DOHH2 (cell line): ENCODE measurements around the gene TTLL7.

Experiments
- H3F3A ChIP-seq: fragments of 200-600 bp; sonication (generic), shearing (Covaris generic); 2 replicates; pipeline ENCODE4 v1.6.0; 2016; ENCODE audit warnings: antibody characterized with exemption, mild to moderate bottlenecking; ENCODE audit not compliant: control insufficient read depth, insufficient read depth
- H3K27ac ChIP-seq: fragments of 200-600 bp; sonication (generic); 2 replicates; pipeline ENCODE4 v1.5.1; 2014; ENCODE audit warnings: low read depth, mild to moderate bottlenecking, low read length, moderate library complexity
- H3K27me3 ChIP-seq: fragments of 200-600 bp; sonication (generic); 2 replicates; pipeline ENCODE4 v1.6.1; 2014; ENCODE audit warnings: mild to moderate bottlenecking, low read length, mixed read lengths; ENCODE audit not compliant: control insufficient read depth
- H3K36me3 ChIP-seq: fragments of 200-600 bp; sonication (generic); 2 replicates; pipeline ENCODE4 v1.6.1; 2014; ENCODE audit warnings: mild to moderate bottlenecking, low read length, moderate library complexity, mixed read lengths; ENCODE audit not compliant: control insufficient read depth
- H3K4me1 ChIP-seq: fragments of 200-600 bp; sonication (generic); 2 replicates; pipeline ENCODE4 v1.6.1; 2014; ENCODE audit warnings: mild to moderate bottlenecking, low read length, mixed read lengths; ENCODE audit not compliant: control insufficient read depth
- H3K4me2 ChIP-seq: fragments of 200-600 bp; sonication (generic); 2 replicates; pipeline ENCODE4 v1.6.0; 2014; ENCODE audit warnings: mild to moderate bottlenecking, low read length, moderate library complexity
- H3K4me3 ChIP-seq: fragments of 200-600 bp; sonication (generic); 2 replicates; pipeline ENCODE4 v1.5.1; 2014; ENCODE audit warnings: mild to moderate bottlenecking, low read length, mixed read lengths
- H3K79me2 ChIP-seq: fragments of 200-600 bp; sonication (generic); 2 replicates; pipeline ENCODE4 v1.6.1; 2014; ENCODE audit warnings: mild to moderate bottlenecking, low read length, mixed read lengths; ENCODE audit not compliant: control insufficient read depth
- H3K9me2 ChIP-seq: fragments of 200-600 bp; sonication (generic); replicated peaks from 2 replicates; pipeline ENCODE4 v1.6.1; 2014; ENCODE audit warnings: mild to moderate bottlenecking, low read length, mixed read lengths; ENCODE audit not compliant: control insufficient read depth
- H3K9me3 ChIP-seq: fragments of 200-600 bp; sonication (generic); 2 replicates; pipeline ENCODE4 v1.6.1; 2014; ENCODE audit warnings: antibody characterized with exemption, low read length, mixed read lengths; ENCODE audit not compliant: control insufficient read depth, insufficient read depth
- H4K20me1 ChIP-seq: fragments of 200-600 bp; sonication (generic); 2 replicates; pipeline ENCODE4 v1.6.0; 2014; ENCODE audit warnings: low read depth, mild to moderate bottlenecking, antibody characterized with exemption, low read length, moderate library complexity; ENCODE audit not compliant: control insufficient read depth, insufficient read depth
- EZH2phosphoT487 ChIP-seq: fragments of 200-600 bp; sonication (generic); IDR thresholded peaks from 2 replicates; pipeline ENCODE4 v1.6.1; 2017; ENCODE audit warnings: borderline replicate concordance, mild to moderate bottlenecking, antibody characterized with exemption, low read length, moderate library complexity, mixed read lengths
- TF ChIP-seq, protein P1 (sequence below): fragments of 200-600 bp; sonication (generic); IDR thresholded peaks from one replicate; pipeline ENCODE4 v1.5.1; 2014; ENCODE audit warnings: antibody characterized with exemption, mild to moderate bottlenecking, low read depth, low read length; ENCODE audit not compliant: poor library complexity, severe bottlenecking

Gene TTLL7

DNA sequence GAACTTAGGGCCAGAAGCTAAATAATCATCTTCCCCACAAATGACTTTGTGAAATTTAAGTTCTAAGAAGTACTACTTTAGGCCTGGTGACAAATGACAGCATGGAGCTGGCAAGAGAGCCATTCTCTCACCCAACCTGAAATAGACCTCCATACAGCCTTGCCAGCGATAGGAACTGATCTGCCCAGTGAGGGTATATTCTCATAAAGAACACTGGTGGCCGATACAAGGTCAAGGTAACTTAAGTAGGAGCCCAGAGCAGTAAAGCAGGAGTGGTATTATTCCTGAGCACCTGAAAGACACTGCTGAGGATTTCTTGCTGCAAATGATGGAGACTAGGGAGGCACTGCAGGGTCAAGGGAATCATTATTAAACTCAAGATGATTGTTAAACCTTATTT, 2.6 kb upstream of the TTLL7 start:
- Histone ChIP-seq H3K27me3 (peaks cover 6% of the 10 kb centered on the region; the same call in 1 of the 2 replicates), H3F3A (no peaks in the 10 kb centered on the region), H4K20me1 (no peaks in the 10 kb centered on the region), H3K4me1 (no peaks in the 10 kb centered on the region), H3K79me2 (no peaks in the 10 kb centered on the region), H3K9me3 (no peaks in the 10 kb centered on the region), H3K36me3 (no peaks in the 10 kb centered on the region), H3K4me2 (no peak overlapping the region), H3K4me3 (no peak overlapping the region), H3K9me2 (no peaks in the 10 kb centered on the region), H3K27ac (no peak overlapping the region)
- TF ChIP-seq, protein P1, sequence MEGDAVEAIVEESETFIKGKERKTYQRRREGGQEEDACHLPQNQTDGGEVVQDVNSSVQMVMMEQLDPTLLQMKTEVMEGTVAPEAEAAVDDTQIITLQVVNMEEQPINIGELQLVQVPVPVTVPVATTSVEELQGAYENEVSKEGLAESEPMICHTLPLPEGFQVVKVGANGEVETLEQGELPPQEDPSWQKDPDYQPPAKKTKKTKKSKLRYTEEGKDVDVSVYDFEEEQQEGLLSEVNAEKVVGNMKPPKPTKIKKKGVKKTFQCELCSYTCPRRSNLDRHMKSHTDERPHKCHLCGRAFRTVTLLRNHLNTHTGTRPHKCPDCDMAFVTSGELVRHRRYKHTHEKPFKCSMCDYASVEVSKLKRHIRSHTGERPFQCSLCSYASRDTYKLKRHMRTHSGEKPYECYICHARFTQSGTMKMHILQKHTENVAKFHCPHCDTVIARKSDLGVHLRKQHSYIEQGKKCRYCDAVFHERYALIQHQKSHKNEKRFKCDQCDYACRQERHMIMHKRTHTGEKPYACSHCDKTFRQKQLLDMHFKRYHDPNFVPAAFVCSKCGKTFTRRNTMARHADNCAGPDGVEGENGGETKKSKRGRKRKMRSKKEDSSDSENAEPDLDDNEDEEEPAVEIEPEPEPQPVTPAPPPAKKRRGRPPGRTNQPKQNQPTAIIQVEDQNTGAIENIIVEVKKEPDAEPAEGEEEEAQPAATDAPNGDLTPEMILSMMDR, result no peak
- TF ChIP-seq EZH2phosphoT487, result no peak

DNA sequence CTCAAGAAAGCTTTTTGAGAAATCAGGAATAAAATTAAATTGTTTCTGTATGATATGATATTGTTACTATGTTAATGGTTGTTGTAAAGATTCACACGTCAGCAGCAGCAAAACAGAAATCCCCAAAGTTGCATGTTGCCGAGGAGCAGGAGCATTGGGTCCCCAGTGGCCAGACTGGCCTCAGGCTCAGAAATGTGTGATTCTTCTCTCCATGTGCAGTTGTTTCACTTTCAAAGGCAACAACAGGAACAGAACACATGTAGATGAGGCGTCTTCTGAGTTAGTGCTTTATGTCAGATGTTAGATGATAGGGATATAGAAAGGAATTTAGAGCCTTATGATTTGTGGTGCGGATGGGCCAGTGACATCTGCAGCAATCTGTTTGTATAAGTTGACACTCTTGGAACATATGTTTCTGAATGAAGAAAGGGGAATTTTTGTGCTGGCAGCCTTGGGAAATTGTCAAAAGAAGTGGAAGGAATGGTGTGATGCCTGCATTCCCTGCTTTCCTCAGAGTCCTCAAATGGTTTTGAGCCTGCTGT, 2.1 kb upstream of the TTLL7 start:
- Histone ChIP-seq H3K9me3 (no peaks in the 10 kb centered on the region), H3K4me1 (no peaks in the 10 kb centered on the region), H3K27ac (no peak overlapping the region), H3K36me3 (no peaks in the 10 kb centered on the region), H3K4me3 (no peak overlapping the region), H4K20me1 (no peaks in the 10 kb centered on the region), H3F3A (no peaks in the 10 kb centered on the region), H3K79me2 (no peaks in the 10 kb centered on the region), H3K4me2 (no peak overlapping the region), H3K9me2 (no peaks in the 10 kb centered on the region), H3K27me3 (peaks cover 6% of the 10 kb centered on the region; the same call in 1 of the 2 replicates)
- no peak for TF ChIP-seq EZH2phosphoT487
- TF ChIP-seq, protein P1, result no peak

GRCh38 chr1:84000196-84000885, 1.4 kb upstream of the TTLL7 start:
- no peaks in the 10 kb centered on the region for H3F3A ChIP-seq
- no peaks in the 10 kb centered on the region for H3K36me3 ChIP-seq
- peaks cover 6% of the 10 kb centered on the region; the same call in 1 of the 2 replicates for H3K27me3 ChIP-seq
- no peaks in the 10 kb centered on the region for H3K9me2 ChIP-seq
- H3K9me3 ChIP-seq, result no peaks in the 10 kb centered on the region
- no peaks in the 10 kb centered on the region for H4K20me1 ChIP-seq
- no peak overlapping the region for H3K4me3 ChIP-seq
- H3K79me2 ChIP-seq, result no peaks in the 10 kb centered on the region
- H3K4me1 ChIP-seq, result no peaks in the 10 kb centered on the region
- H3K27ac ChIP-seq, result no peak overlapping the region
- no peak for TF ChIP-seq EZH2phosphoT487
- TF ChIP-seq, protein P1, result no peak
- H3K4me2 ChIP-seq, result no peak overlapping the region
